Hepatocyte (in vitro differentiated cells): ENCODE results near the gene SPECC1L.

Experiments used
- CTCF ChIP-seq: fragments of 200-600 bp; sonication (generic); IDR thresholded peaks from 2 replicates; pipeline ENCODE4 v1.5.1; 2016; ENCODE audit warnings: antibody characterized with exemption, mild to moderate bottlenecking; ENCODE audit not compliant: poor library complexity
- EZH2 ChIP-seq: fragments of 200-600 bp; sonication (generic); IDR thresholded peaks from 2 replicates; pipeline ENCODE4 v1.6.1; 2016; ENCODE audit warnings: antibody characterized with exemption, mild to moderate bottlenecking, borderline replicate concordance
- EZH2phosphoT487 ChIP-seq: fragments of 200-600 bp; sonication (generic); IDR thresholded peaks from one replicate; pipeline ENCODE4 v1.6.1; 2018; ENCODE audit warnings: antibody characterized with exemption, mild to moderate bottlenecking, low read depth, moderate library complexity; ENCODE audit not compliant: unreplicated experiment, severe bottlenecking

DNA sequence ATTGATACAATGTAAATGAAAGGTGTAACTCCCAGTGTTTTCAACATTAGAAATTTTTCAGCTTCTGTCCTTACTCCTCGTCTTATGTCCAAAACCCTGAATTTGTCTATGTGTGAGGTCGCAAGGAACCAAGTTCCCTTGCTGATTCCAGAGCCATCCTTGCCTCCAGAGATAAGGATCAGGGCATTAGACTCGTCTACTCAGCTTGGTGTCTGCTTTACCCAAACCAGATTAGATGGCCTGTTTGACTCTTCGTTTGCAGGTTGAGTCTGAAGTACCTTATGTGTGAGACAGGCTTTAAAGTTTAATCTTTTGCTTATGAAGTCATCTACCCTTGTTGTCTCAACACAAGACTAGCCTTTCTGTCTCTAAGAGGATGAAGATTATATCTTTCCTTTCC is 55.6 kb downstream of the SPECC1L start:
- TF ChIP-seq CTCF (no peak), EZH2phosphoT487 (no peak), EZH2 (no peak)
